GM12891 (cell line): ENCODE data around the gene ACAD11. TPM values are rescaled to one million over a fixed set of nuclear protein-coding genes. Genes with fewer than 3 reads are reported as not detected.

Source experiments
- DNase-seq: peaks from one replicate; pipeline ENCODE4 v3.0.0; 2011; ENCODE audit warnings: low spot score; ENCODE audit not compliant: insufficient read length
- FAIRE-seq: peaks from 2 replicates; lab custom pipeline; 2011; peaks lifted over from hg19 to GRCh38; lab: Jason Lieb, UNC
- PAX5 ChIP-seq: IDR thresholded peaks from 2 replicates; pipeline ENCODE4 v1.6.1; 2011; ENCODE audit warnings: low read length, moderate library complexity, mild to moderate bottlenecking; ENCODE audit not compliant: insufficient read depth, severe bottlenecking
- POLR2A ChIP-seq: IDR thresholded peaks from 2 replicates; pipeline ENCODE4 v1.6.1; 2011; ENCODE audit warnings: low read depth, low read length, control low read depth
- POLR2AphosphoS5 ChIP-seq: IDR thresholded peaks from 2 replicates; pipeline ENCODE4 v1.6.1; 2011; ENCODE audit warnings: low read depth, low read length, control low read depth
- POU2F2 ChIP-seq: IDR thresholded peaks from 2 replicates; pipeline ENCODE4 v1.6.1; 2011; ENCODE audit warnings: low read depth, mild to moderate bottlenecking, control low read depth, low read length, moderate library complexity
- SPI1 ChIP-seq: IDR thresholded peaks from 2 replicates; pipeline ENCODE4 v1.6.1; 2011; ENCODE audit warnings: low read depth, low read length, control low read depth
- TAF1 ChIP-seq: IDR thresholded peaks from 2 replicates; pipeline ENCODE4 v1.6.1; 2011; ENCODE audit warnings: low read depth, low read length, control low read depth
- polyA plus RNA-seq: library from polyadenylated mRNA; unstranded; fragments of >200 nt; gene quantifications from one replicate; pipeline ENCODE4 v1.2.1, GENCODE V29; 2012; ENCODE audit warnings: low read depth, missing spikeins, inconsistent platforms; ENCODE audit not compliant: missing spikeins

ACAD11 gene, protein sequence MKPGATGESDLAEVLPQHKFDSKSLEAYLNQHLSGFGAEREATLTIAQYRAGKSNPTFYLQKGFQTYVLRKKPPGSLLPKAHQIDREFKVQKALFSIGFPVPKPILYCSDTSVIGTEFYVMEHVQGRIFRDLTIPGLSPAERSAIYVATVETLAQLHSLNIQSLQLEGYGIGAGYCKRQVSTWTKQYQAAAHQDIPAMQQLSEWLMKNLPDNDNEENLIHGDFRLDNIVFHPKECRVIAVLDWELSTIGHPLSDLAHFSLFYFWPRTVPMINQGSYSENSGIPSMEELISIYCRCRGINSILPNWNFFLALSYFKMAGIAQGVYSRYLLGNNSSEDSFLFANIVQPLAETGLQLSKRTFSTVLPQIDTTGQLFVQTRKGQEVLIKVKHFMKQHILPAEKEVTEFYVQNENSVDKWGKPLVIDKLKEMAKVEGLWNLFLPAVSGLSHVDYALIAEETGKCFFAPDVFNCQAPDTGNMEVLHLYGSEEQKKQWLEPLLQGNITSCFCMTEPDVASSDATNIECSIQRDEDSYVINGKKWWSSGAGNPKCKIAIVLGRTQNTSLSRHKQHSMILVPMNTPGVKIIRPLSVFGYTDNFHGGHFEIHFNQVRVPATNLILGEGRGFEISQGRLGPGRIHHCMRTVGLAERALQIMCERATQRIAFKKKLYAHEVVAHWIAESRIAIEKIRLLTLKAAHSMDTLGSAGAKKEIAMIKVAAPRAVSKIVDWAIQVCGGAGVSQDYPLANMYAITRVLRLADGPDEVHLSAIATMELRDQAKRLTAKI
- 12.8 TPM for polyA plus RNA-seq

DNA sequence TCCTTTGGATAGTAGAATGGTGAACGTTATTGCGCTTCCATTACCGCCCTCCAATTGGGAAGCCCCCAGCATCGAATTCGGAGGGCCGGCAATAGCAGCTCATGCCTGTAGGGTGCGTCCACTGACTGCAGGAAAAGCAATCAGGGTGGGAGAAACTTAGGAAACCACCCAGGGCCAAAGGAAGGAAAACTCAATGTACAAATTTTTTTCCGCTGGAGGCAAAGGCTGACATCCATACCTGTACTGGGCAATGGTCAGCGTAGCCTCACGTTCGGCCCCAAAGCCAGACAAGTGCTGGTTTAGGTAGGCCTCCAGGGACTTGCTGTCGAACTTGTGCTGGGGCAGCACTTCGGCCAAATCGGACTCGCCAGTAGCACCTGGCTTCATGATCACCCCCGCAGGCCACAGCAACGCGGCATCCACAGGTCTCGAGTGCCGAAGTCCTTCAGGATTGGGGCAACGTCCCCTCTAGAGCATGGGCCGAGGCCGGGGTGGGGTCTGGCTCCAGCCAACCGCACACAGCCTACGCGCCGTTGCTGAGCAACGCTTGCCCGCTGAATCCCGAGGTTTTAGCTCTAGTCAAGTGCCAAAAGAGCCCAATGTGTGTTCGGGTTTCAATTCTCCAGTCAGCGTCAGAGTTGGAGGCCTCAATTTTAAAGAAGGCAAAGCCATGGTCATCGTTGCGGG is at the start of gene ACAD11:
TSS of gene ACAD11 (minus strand) at position 445 of the 687 bp plus-strand sequence. CDS start at position 387, 58 bp downstream.
- FAIRE-seq (peak; percentile 84), DNase-seq (peak; percentile 30)
- TF ChIP-seq SPI1: no peak
- peak; percentile 59; the same call in 1 of the 2 replicates for TF ChIP-seq TAF1
- no peak for TF ChIP-seq POU2F2
- peak; percentile 51; the same call in 1 of the 2 replicates for TF ChIP-seq POLR2AphosphoS5
- TF ChIP-seq POLR2A: peak; percentile 7; the same call in 1 of the 2 replicates
- TF ChIP-seq PAX5: no peak

DNA sequence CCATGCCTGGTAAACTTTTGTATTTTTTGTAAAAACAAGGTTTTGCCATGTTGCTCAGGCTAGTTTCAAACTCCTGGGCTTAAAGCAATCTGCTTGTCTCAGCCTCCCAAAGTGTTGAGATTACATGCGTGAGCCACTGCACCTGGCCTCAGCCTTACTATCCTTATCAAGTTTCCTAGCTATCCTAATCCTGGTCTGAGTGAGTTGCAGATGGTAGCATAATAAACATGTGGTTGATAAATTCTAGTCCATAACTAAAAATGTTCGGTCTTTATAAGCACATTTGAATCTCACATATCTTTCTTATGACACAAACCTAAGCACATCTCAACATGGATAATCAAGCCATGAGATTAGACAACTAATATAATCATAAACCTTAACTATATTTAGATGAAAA is 44.1 kb upstream of the ACAD11 start:
- no peak for DNase-seq
- no peak for FAIRE-seq
- TF ChIP-seq PAX5 (no peak), SPI1 (no peak), POU2F2 (no peak), TAF1 (no peak), POLR2A (no peak), POLR2AphosphoS5 (no peak)

DNA sequence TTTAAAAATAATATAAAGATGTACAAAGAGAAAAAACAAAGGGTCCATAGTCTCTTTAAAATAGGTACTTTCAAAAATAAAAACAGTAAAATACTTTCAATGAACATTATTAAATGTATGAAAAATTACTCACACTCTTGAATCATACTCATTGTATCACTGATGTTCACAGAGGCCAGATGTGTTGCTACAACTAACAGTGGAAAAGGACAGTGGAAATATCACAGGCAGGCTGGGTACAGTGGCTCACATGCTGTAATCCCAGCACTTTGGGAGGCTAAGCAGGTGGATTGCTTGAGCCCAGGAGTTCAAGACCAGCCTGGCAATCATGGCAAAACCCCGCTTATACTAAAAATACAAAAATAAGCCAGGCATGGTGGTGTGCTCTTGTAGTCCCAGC is 35.8 kb upstream of the ACAD11 start:
- FAIRE-seq (no peak), DNase-seq (no peak)
- TF ChIP-seq POLR2AphosphoS5 (no peak), SPI1 (no peak), POLR2A (no peak), PAX5 (no peak), POU2F2 (no peak), TAF1 (no peak)

DNA sequence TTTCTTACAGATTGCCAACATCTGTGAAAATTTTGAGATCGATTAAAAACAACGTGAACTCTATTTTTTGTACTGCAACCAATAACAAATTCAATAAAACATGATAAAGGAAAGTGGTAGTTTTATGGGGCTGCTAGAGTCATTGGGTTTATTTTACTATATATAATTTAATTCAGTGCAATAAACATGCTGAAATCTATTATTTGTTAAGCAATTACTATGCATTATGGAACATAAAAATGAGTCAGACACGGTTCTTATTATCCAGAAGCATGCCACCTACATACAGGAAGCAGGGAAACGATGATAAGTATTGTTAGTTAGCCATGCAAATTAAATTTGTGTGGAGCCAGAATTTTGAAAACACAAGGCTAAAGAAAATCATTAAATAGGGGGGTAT is 35.4 kb upstream of the ACAD11 start:
- no peak for DNase-seq
- no peak for FAIRE-seq
- TF ChIP-seq SPI1: no peak
- no peak for TF ChIP-seq POLR2AphosphoS5
- no peak for TF ChIP-seq POLR2A
- no peak for TF ChIP-seq POU2F2
- TF ChIP-seq PAX5: no peak
- no peak for TF ChIP-seq TAF1

DNA sequence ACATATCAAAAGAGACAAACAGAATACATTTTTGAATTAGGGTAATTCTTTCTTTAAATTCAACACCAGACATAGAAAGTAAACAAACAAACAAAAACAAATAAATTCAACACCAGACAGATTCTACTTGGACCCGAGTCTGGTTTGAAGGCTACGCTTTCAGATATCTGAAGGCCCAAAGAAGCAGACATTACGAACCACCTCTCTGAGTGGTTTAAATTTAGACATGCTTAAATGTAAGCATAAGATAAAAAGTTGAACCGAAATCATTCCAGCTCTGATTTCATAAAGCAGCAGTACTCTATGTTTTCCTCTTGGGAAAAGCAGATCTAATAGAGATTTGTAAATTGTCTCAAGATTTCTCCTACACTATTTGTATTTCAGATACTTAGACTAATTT is 30.4 kb upstream of the ACAD11 start:
- FAIRE-seq: no peak
- TF ChIP-seq POU2F2 (no peak), POLR2AphosphoS5 (no peak), SPI1 (no peak), PAX5 (no peak), TAF1 (no peak), POLR2A (no peak)
- no peak for DNase-seq

DNA sequence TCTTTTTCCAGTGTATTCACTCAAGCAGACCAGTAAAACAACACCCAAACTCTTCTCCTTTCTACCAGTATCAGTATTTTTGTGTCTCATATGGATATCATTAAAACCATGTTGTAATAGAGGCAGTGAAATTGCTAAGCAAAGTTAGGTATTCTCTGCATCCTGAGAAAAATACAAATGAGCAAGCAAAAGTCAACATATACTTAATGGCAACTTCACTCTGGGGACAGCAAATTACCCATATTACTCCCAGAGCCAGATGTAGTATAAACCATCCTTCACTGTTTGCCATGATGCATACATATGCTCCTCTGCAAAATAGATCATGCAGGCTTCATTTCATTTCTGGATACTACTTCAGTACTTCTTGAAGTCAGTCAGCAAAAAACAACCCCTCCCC is 22.6 kb upstream of the ACAD11 start:
- peak; percentile 40 for FAIRE-seq
- no peak for TF ChIP-seq POLR2A
- TF ChIP-seq POU2F2: no peak
- TF ChIP-seq POLR2AphosphoS5: no peak
- no peak for TF ChIP-seq TAF1
- TF ChIP-seq SPI1: no peak
- TF ChIP-seq PAX5: no peak
- DNase-seq: no peak

DNA sequence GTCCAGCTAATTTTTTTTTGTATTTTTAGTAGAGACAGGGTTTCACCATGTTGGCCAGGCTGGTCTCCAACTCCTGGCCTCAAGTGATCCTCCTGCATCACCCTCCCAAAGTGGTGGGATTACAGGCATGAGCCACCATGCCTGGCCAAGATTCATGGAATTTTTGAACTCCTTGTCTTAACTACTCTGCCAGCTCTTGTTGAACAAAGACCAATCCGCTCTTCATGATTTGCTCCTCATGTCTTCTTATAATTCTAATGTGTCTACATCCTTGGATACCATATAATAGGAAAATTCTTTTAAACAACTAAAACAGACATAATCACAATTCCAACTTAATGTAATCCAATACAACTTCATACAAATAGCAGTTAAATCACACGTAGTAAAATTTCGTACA is 21.8 kb upstream of the ACAD11 start:
- FAIRE-seq (no peak), DNase-seq (no peak)
- no peak for TF ChIP-seq SPI1
- no peak for TF ChIP-seq POLR2AphosphoS5
- no peak for TF ChIP-seq PAX5
- TF ChIP-seq POU2F2: no peak
- no peak for TF ChIP-seq TAF1
- no peak for TF ChIP-seq POLR2A

DNA sequence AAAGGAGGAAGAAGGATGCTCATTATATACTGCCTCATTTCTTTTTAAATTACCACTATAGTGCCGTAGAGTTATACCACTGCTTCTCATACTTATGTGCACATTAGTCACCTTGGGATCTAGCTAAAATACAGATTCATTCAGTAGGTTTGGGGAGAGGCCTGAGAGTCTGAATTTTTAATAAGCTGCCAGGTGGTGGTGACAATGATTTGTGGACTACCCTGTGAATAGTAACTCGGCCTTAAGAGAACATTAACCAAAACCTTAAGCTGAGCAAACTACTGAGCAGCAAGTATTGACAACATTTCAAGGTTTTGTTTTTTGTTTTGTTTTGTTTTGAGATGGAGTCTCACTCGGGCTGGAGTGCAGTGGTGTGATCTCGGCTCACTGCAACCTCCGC is 20.3 kb upstream of the ACAD11 start:
- FAIRE-seq (no peak), DNase-seq (no peak)
- TF ChIP-seq TAF1 (no peak), POLR2A (no peak), SPI1 (no peak), POU2F2 (no peak), PAX5 (no peak), POLR2AphosphoS5 (no peak)

DNA sequence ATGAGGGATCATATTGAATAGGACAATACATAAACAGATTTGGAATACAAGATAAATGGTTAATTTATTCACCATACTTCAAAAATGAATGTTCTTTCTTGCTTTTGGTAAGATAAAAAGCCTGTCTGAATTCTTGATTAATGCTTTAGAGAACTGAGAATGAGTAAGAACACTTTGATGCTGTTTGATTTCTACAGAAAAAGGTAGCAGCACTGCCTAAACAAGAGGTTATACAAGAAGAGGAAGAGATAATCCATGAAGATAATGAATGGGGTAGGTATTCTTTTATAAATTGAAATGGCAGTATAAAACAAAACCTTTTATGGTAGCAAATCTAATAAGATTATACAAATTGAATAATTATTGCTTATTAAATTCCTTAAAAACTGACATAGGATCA is 15.8 kb upstream of the ACAD11 start:
- TF ChIP-seq TAF1 (no peak), POU2F2 (no peak), SPI1 (no peak), PAX5 (no peak), POLR2A (no peak), POLR2AphosphoS5 (no peak)
- no peak for DNase-seq
- FAIRE-seq: no peak
